NB4 (cell line): ENCODE results near the gene TAF1B.

ENCODE experiments used
- DNase-seq: peaks from one replicate; pipeline ENCODE4 v3.0.0; 2010; ENCODE audit warnings: low read depth
- H3K4me3 ChIP-seq: one replicate; pipeline ENCODE4 v1.5.1; 2011; ENCODE audit warnings: mild to moderate bottlenecking, low read depth, low read length, moderate library complexity
- MAX ChIP-seq: IDR thresholded peaks from 2 replicates; pipeline ENCODE4 v1.6.1; 2011; ENCODE audit warnings: low read depth, low read length
- MYC ChIP-seq: IDR thresholded peaks from 2 replicates; pipeline ENCODE4 v1.6.1; 2011; ENCODE audit warnings: low read depth, low read length
- POLR2A ChIP-seq: IDR thresholded peaks from 2 replicates; pipeline ENCODE4 v1.6.1; 2011; ENCODE audit warnings: mild to moderate bottlenecking; ENCODE audit not compliant: insufficient read length; ENCODE audit errors: extremely low read depth
- TF ChIP-seq, protein P1 (sequence below): IDR thresholded peaks from one replicate; pipeline ENCODE4 v1.5.1; 2012; ENCODE audit warnings: low read depth, low read length

Gene TAF1B

GRCh38 chr2:9802576-9802993, 40.7 kb upstream of the TAF1B start:
- H3K4me3 ChIP-seq = no peak overlapping the region
- no peak for DNase-seq
- TF ChIP-seq MYC = no peak
- no peak for TF ChIP-seq POLR2A
- TF ChIP-seq MAX = no peak
- TF ChIP-seq, protein P1, sequence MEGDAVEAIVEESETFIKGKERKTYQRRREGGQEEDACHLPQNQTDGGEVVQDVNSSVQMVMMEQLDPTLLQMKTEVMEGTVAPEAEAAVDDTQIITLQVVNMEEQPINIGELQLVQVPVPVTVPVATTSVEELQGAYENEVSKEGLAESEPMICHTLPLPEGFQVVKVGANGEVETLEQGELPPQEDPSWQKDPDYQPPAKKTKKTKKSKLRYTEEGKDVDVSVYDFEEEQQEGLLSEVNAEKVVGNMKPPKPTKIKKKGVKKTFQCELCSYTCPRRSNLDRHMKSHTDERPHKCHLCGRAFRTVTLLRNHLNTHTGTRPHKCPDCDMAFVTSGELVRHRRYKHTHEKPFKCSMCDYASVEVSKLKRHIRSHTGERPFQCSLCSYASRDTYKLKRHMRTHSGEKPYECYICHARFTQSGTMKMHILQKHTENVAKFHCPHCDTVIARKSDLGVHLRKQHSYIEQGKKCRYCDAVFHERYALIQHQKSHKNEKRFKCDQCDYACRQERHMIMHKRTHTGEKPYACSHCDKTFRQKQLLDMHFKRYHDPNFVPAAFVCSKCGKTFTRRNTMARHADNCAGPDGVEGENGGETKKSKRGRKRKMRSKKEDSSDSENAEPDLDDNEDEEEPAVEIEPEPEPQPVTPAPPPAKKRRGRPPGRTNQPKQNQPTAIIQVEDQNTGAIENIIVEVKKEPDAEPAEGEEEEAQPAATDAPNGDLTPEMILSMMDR = no peak

DNA sequence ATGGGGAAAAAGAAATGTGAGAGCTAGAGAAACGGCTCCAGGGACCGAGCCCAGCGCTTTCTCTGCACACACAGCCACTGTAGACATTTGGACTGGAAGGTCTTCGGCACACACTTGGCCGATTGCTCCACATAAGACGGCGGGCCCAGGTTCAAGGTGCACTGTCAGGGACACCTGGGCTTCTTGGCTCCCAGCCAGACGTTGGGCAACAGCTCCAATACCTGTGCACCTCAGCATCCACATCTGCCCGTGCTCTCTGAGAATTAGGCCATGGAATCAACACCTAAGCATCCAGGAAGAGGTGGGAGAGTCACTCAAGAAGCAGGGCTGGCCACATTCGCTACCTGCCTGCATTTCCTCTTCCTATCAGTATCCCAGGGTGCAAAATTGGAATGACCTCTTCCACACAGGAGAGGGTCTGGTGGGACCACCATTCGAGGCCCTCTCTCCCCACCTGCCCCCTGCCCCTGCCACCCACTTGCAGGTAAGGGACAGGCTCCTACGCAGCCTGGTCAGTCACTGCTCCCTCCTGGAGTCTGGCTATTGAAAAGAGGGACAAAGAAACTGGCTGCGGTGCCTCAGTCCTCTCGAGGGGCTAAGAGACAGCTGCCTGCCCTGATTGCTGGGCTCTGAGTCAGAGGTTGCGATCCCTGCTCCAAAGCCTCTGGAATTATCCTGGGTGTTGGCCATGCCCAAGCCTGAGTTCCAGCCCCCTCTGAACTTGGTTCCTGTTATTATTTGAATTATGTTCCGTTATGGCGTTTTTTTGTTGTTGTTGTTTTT, 40.1 kb upstream of the TAF1B start:
- no peak for DNase-seq
- H3K4me3 ChIP-seq = no peak overlapping the region
- TF ChIP-seq MYC = no peak
- TF ChIP-seq, protein P1 = no peak
- TF ChIP-seq MAX = no peak
- TF ChIP-seq POLR2A = no peak

- no peak overlapping the region for H3K4me3 ChIP-seq
- TF ChIP-seq, protein P1 = no peak
- TF ChIP-seq POLR2A (no peak), MAX (no peak), MYC (no peak)
- peak; percentile 40 for DNase-seq
These were observed 37.6 kb upstream of the TAF1B start for GRCh38 chr2:9805435-9806297.

DNA sequence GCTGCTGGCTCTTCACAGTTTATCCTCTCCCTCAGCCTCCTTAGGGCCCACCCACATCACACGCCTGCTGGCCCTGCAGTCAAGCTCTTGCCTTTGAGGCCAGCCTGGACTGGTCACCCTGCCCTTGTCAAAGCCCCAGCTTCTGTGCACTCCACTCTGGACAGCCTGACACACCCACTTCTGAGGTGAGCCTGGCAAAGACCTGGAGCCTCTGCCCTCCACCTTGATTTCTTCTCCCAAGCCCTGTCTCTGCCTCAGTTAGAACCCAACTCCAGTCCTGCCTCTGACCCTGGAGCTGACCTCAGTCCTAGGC, 37.0 kb upstream of the TAF1B start:
- no peak for TF ChIP-seq POLR2A
- TF ChIP-seq MYC = no peak
- TF ChIP-seq MAX = no peak
- TF ChIP-seq, protein P1 = no peak
- no peak for DNase-seq
- H3K4me3 ChIP-seq = no peak overlapping the region

DNA sequence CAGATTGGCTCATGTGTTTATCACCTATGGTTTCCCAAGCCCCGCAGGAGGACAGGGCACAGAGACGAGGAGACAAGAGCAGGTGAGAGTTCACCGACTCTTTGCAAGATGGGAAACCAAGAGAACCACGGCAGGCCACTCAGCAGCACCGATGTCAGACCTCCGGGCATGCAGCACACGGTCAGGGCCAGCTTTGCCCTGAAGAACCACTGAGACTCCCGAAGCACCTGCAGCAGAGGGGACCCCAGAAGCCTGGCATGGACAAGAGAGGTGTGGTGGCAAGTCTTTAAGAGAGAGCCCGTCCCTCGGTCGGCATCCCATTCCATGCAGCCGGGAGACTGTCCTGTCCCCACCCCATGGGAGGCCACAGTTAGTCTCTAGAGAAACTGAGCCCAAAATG, 36.6 kb upstream of the TAF1B start:
- no peak for TF ChIP-seq MAX
- TF ChIP-seq MYC = no peak
- TF ChIP-seq, protein P1 = no peak
- no peak for TF ChIP-seq POLR2A
- H3K4me3 ChIP-seq = no peak overlapping the region
- DNase-seq = no peak
